Gastrocnemius medialis (tissue), 4 donors: ENCODE results near the gene CARMIL1.

Experiments used
- POLR2A ChIP-seq, 2 donors: fragments of 450-650 bp; IDR thresholded peaks; one replicate each; pipeline ENCODE4 v1.6.1; 2017; ENCODE audit warnings: antibody characterized with exemption in 2 of 2, mild to moderate bottlenecking in 2 of 2, moderate library complexity in 2 of 2
- TF ChIP-seq, protein P1 (sequence below), 5 experiments: fragments of 450-650 bp in 3 of 5; fragments of 200-600 bp in 2 of 5; sonication (generic) in 2 of 5; IDR thresholded peaks in 4 of 5; conservative IDR thresholded peaks in 1 of 5; 1 replicate in 4 of 5; 2 replicates in 1 of 5; pipeline ENCODE4 v1.5.1; 2016 to 2019; ENCODE audit warnings: antibody characterized with exemption in 5 of 5, mild to moderate bottlenecking in 3 of 5, moderate library complexity in 3 of 5

DNA sequence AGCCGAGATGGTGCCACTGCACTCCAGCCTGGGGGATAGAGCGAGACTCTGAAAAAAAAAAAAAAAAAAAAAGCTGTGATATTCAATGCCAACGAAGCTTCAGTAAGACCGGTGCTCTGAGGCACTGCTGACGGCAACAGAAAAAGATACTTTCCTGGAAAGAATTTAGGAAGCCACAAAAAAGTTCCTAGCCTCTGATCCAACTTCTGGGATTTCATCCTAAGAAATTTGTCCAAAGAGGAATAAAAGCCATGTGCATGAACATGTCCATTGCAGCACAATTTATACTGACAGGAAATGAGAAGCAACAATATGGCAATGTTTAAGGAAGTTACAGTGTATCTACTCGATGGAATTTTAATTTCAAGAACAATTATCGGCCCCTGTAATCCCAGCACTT lies 24.5 kb upstream of the CARMIL1 start:
- no peak for TF ChIP-seq POLR2A (IDR thresholded peaks at IDR 0.05)
- TF ChIP-seq, protein P1, sequence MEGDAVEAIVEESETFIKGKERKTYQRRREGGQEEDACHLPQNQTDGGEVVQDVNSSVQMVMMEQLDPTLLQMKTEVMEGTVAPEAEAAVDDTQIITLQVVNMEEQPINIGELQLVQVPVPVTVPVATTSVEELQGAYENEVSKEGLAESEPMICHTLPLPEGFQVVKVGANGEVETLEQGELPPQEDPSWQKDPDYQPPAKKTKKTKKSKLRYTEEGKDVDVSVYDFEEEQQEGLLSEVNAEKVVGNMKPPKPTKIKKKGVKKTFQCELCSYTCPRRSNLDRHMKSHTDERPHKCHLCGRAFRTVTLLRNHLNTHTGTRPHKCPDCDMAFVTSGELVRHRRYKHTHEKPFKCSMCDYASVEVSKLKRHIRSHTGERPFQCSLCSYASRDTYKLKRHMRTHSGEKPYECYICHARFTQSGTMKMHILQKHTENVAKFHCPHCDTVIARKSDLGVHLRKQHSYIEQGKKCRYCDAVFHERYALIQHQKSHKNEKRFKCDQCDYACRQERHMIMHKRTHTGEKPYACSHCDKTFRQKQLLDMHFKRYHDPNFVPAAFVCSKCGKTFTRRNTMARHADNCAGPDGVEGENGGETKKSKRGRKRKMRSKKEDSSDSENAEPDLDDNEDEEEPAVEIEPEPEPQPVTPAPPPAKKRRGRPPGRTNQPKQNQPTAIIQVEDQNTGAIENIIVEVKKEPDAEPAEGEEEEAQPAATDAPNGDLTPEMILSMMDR (IDR thresholded peaks at IDR 0.05 in 4 of 5, conservative IDR thresholded peaks at IDR 0.05 in 1 of 5) = no peak
